ENCODE results near the gene SPECC1.
"Not testable (repeated sequence)": the region's sequence is repeated elsewhere in the genome, so short reads cannot be mapped to it uniquely, and the experiment has no call there.

Gene SPECC1

GRCh38 chr17:20074001-20074400 is 64.8 kb downstream of the SPECC1 start:
- no peak for TF ChIP-seq CTCF (conservative IDR thresholded peaks at IDR 0.05; ENCODE audit: low read depth)
- POLR2A ChIA-PET (ENCODE audit: low non-redundant PET), result no interaction called here
- H3K27ac ChIP-seq, result no peak overlapping the region
- DNase-seq (ENCODE audit: low spot score), result no peak
- CTCF ChIA-PET, result interaction anchor here (0.9 kb wide), 1 partner anchor 65 kb away, joined by 5 read pairs; the partner anchor contains the start of gene SPECC1

DNA sequence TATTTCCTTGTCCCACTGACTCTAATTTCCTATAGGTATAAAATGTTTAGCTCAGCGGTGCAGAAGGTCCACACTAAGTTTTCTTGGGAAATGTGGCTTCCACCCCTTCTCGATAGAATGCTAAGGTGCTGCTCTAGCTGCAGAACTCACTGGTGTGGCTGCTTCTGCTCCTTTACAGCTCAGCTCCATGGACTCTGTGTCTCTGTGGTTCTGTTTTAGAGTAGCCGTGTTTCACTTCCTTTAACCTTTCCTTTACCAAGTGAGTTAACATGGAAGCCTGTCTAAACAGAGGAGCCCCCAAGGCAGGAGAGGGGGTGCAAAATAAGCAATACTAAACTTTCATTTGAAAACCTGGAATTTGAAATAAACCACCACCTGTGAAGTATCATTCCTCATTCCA is 65.3 kb downstream of the SPECC1 start:
- H3K27ac ChIP-seq, result no peak overlapping the region
- ChIA-PET POLR2A (ENCODE audit: low non-redundant PET) (no interaction called here), CTCF (interaction anchor here (0.9 kb wide), 1 partner anchor 66 kb away, joined by 5 read pairs; the partner anchor contains the start of gene SPECC1)
- TF ChIP-seq CTCF (conservative IDR thresholded peaks at IDR 0.05; ENCODE audit: low read depth), result no peak
- no peak for DNase-seq (ENCODE audit: low spot score)

- DNase-seq (ENCODE audit: low spot score); POLR2A ChIA-PET (ENCODE audit: low non-redundant PET): not testable (repeated sequence)
- CTCF ChIA-PET, result interaction anchor here (0.7 kb wide), 1 partner anchor 33 kb away, joined by 4 read pairs; no protein-coding TSS in a partner anchor
Observed at GRCh38 chr17:20076137-20076536, 67.0 kb downstream of the SPECC1 start.

DNA sequence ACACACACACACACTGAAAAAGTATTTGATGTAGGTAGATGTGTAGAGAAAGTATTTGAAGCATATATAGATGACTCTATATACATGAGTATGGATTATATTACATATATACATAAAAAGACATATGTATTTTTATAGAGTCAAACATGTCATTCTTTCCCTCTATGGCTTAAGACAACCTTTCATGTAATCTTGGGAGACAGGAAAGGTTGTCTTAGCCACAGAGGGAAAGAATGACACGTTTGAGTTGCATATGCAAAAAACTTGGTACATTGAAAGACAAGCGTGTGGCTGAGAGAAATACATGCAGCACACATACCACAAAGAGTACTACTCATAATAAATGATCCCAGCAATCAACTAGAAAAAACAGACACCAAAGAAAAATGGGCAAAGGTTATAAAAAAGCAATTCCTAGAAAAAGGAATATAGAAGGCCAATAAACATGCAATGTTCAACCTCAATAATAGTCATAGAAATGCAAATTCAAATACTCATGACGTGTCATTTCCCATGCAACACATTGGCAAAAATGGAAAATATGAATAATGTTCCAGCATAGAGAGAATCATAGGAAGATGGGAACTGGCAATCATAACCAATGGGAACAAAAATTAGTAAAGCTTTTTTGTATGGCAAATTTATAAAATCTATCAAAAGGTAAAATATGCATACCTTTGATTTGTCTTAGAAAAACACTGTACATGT is 69.0 kb downstream of the SPECC1 start:
- ChIA-PET POLR2A (ENCODE audit: low non-redundant PET) (no interaction called here), CTCF (no interaction called here)
- no peak for DNase-seq (ENCODE audit: low spot score)

More at GRCh38 chr17:20076137-20076536, 67.0 kb downstream of the SPECC1 start:
- not testable (repeated sequence) for H3K27ac ChIP-seq

GRCh38 chr17:20080513-20080912 is 71.4 kb downstream of the SPECC1 start:
- POLR2A ChIA-PET (ENCODE audit: low non-redundant PET), result no interaction called here
- CTCF ChIA-PET, result no interaction called here
- DNase-seq (ENCODE audit: low spot score), result no peak
- H3K27ac ChIP-seq, result no peak overlapping the region
- no peak for TF ChIP-seq CTCF (conservative IDR thresholded peaks at IDR 0.05; ENCODE audit: low read depth)

More for the DNA sequence above, 69.0 kb downstream of the SPECC1 start:
- H3K27ac ChIP-seq, result no peak overlapping the region
- no peak for TF ChIP-seq CTCF (conservative IDR thresholded peaks at IDR 0.05; ENCODE audit: low read depth)

DNA sequence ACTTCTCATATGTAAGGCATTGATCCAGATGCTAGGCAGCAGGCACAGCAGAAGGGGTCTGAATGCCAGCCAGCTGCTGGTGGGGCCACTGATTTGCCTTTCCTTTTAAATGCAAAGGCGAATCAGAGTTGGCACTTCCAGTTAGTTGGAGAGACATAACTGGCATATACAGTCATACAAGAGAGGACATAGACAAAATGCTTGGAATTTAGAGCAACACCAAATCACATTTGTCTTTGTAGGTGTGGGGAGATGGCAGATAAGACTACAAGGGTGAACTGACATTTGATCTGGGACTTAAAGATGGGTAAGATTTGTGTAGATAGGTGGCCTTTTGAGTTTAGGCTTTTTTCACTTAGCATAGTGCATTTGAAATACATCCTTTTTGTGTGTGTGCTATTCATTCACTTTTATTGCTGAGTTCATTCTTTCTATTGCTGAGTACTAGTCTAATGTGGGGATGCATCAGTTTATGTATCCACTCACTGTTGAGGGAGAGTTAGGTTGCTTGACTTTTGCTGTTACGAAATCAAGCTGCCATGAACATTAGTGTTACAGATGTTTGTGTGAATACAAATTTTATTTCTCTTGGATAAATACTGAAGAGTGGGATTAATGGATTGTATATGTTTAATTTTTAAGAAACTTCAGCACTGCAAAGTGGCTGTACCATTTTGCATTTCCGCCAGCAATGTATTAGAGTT is 74.1 kb downstream of the SPECC1 start:
- POLR2A ChIA-PET (ENCODE audit: low non-redundant PET), result no interaction called here
- no peak overlapping the region for H3K27ac ChIP-seq
- no peak for DNase-seq (ENCODE audit: low spot score)
- TF ChIP-seq CTCF (conservative IDR thresholded peaks at IDR 0.05; ENCODE audit: low read depth), result no peak
- CTCF ChIA-PET, result no interaction called here

Measured in RWPE1 (cell line).